Stimulated activated CD8-positive, alpha-beta memory T cell treated with anti-CD3 and anti-CD28 coated beads, Interleukin-12 subunit alpha, Interleukin-12 subunit beta, amount 100 ng/mL, for 24 hours (primary cell): ENCODE data around the gene MSTO1.
"Not testable (repeated sequence)": the region's sequence is repeated elsewhere in the genome, so short reads cannot be mapped to it uniquely, and the experiment has no call there.

Experiments used
- DNase-seq: peaks from one replicate; pipeline ENCODE4 v3.0.0-alpha.2; 2020; ENCODE audit errors: extremely low read depth

The MSTO1 gene

GRCh38 chr1:155613226-155613625, 3.2 kb downstream of the MSTO1 start:
- not testable (repeated sequence) for DNase-seq

GRCh38 chr1:155622191-155622590, 12.2 kb downstream of the MSTO1 start:
- no peak for DNase-seq

GRCh38 chr1:155623357-155623756, 13.3 kb downstream of the MSTO1 start:
- no peak for DNase-seq

- not testable (repeated sequence) for DNase-seq
Measured at GRCh38 chr1:155626428-155626827, 16.4 kb downstream of the MSTO1 start.

GRCh38 chr1:155636397-155637153, 26.6 kb downstream of the MSTO1 start:
- DNase-seq, result no peak

GRCh38 chr1:155640367-155640766, 30.3 kb downstream of the MSTO1 start:
- no peak for DNase-seq

GRCh38 chr1:155642559-155643180, 32.7 kb downstream of the MSTO1 start:
- not testable (repeated sequence) for DNase-seq

GRCh38 chr1:155643230-155643629, 33.2 kb downstream of the MSTO1 start:
- no peak for DNase-seq

GRCh38 chr1:155645034-155645598, 35.1 kb downstream of the MSTO1 start:
- no peak for DNase-seq

- DNase-seq, result no peak
Measured at GRCh38 chr1:155645648-155646047, 35.6 kb downstream of the MSTO1 start.

GRCh38 chr1:155646307-155646706, 36.3 kb downstream of the MSTO1 start:
- DNase-seq, result no peak

GRCh38 chr1:155648207-155649147, 38.5 kb downstream of the MSTO1 start:
- DNase-seq, result no peak

GRCh38 chr1:155649676-155650075, 39.7 kb downstream of the MSTO1 start:
- DNase-seq, result no peak

- no peak for DNase-seq
Measured at GRCh38 chr1:155650231-155650757, 40.3 kb downstream of the MSTO1 start.

- no peak for DNase-seq
Measured at GRCh38 chr1:155651861-155652661, 42.0 kb downstream of the MSTO1 start.

GRCh38 chr1:155652951-155653350, 42.9 kb downstream of the MSTO1 start:
- no peak for DNase-seq

- DNase-seq, result no peak
Measured at GRCh38 chr1:155657463-155657862, 47.4 kb downstream of the MSTO1 start.

- DNase-seq, result not testable (repeated sequence)
Measured at GRCh38 chr1:155661239-155661638, 51.2 kb downstream of the MSTO1 start.
